DND-41 (cell line): ENCODE data around the gene SDE2.
"Not testable (repeated sequence)": the region's sequence is repeated elsewhere in the genome, so short reads cannot be mapped to it uniquely, and the experiment has no call there.

Experiments used
- CTCF ChIP-seq: IDR thresholded peaks from 2 replicates; pipeline ENCODE4 v1.5.1; 2012; ENCODE audit warnings: borderline replicate concordance, low read length, moderate library complexity, mild to moderate bottlenecking; ENCODE audit not compliant: poor library complexity, severe bottlenecking; ENCODE audit errors: extremely low read depth
- EZH2 ChIP-seq: IDR thresholded peaks from 3 replicates; pipeline ENCODE4 v1.6.1; 2012; ENCODE audit warnings: borderline replicate concordance, low read depth, mild to moderate bottlenecking, moderate library complexity, low read length, inconsistent platforms; ENCODE audit not compliant: severe bottlenecking

GRCh38 chr1:225939097-225939938 lies 59.8 kb downstream of the SDE2 start:
- TF ChIP-seq CTCF, EZH2: not testable (repeated sequence)
